Subcutaneous abdominal adipose tissue (tissue), 5 donors: ENCODE data around the gene SOHLH2.
A peak's percentile ranks its signal among the peaks of the same experiment; 100 is the strongest.

Experiments
- H3K27ac ChIP-seq: one replicate; pipeline ENCODE4 v1.7.0; 2013; ENCODE audit warnings: low read depth, mild to moderate bottlenecking, inconsistent platforms, low read length, moderate library complexity
- H3K27me3 ChIP-seq, 5 donors: one replicate each; pipeline ENCODE4 v1.7.0; 2013; ENCODE audit warnings: low read length in 5 of 5, inconsistent platforms in 1 of 5; ENCODE audit not compliant: control insufficient read depth in 5 of 5, insufficient read depth in 4 of 5
- H3K36me3 ChIP-seq, 5 donors: one replicate each; pipeline ENCODE4 v1.7.0; 2013; ENCODE audit warnings: low read length in 5 of 5; ENCODE audit not compliant: control insufficient read depth in 5 of 5, insufficient read depth in 5 of 5
- H3K4me1 ChIP-seq, 5 donors: one replicate each; pipeline ENCODE4 v1.7.0; 2013; ENCODE audit warnings: low read length in 5 of 5, mild to moderate bottlenecking in 3 of 5, moderate library complexity in 1 of 5; ENCODE audit not compliant: control insufficient read depth in 5 of 5, insufficient read depth in 5 of 5
- H3K4me3 ChIP-seq, 5 donors: one replicate each; pipeline ENCODE4 v1.7.0; 2013; ENCODE audit warnings: low read length in 5 of 5, low read depth in 1 of 5
- H3K9ac ChIP-seq, 5 donors: one replicate each; pipeline ENCODE4 v1.7.0; 2013; ENCODE audit warnings: low read length in 5 of 5, mild to moderate bottlenecking in 4 of 5, moderate library complexity in 3 of 5
- H3K9me3 ChIP-seq, 5 donors: one replicate each; pipeline ENCODE4 v1.7.0; 2013; ENCODE audit warnings: low read length in 5 of 5; ENCODE audit not compliant: control insufficient read depth in 5 of 5
- donor health status: healthy.
- donor health status: healthy.
- donor health status: healthy.
- donor health status: healthy.
- donor health status: healthy.

Gene SOHLH2

DNA sequence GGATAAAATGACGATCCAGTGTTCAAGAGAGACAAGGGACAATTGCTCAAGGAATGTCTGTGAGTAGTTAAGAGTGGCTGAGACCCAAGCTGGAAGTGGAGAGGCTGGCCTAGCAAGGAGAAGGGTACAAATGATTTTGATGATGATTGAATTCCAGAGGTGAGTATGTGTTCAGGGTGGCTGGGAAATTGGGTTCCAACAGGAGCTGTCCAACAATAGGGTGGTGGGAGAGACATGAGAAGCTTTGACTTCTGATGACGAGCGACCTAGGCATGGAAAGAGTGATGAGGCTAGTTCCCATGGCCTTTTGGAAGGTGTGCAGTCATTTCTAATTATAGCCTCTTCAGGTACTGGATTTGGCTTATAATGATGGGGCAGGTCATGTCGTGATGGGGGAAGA, 54.1 kb downstream of the SOHLH2 start:
- Histone ChIP-seq H3K4me1 (peaks cover 0 to 10% (median 4%) of the 10 kb centered on the region in 5 donors), H3K27me3 (no peaks in the 10 kb centered on the region), H3K4me3 (no peak overlapping the region), H3K27ac (no peak overlapping the region), H3K9me3 (no peaks in the 10 kb centered on the region), H3K9ac (no peak overlapping the region), H3K36me3 (no peaks in the 10 kb centered on the region)

DNA sequence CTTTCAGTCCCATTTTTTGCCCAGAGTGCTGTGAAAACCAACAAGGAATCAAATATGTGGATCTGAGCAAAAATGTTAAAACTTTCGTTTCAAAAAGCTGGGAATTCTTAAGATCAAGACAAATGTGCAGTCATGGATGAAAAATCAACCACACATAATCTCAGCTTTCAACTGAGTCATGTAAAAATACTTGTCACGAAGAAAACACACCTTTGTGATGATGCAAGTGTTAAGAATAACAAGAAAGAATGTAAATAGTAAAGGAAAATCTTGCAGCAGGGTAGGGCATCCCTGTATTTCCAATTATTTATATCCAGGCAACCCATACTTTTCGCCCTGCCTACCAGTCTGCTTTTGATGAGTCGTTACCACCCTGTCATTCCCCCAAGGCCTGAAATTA, 55.7 kb downstream of the SOHLH2 start:
- Histone ChIP-seq H3K9ac (no peak overlapping the region), H3K36me3 (no peaks in the 10 kb centered on the region), H3K4me3 (no peak overlapping the region), H3K27ac (no peak overlapping the region), H3K9me3 (no peaks in the 10 kb centered on the region), H3K4me1 (peaks cover 0 to 8% (median 2%) of the 10 kb centered on the region in 5 donors), H3K27me3 (peaks cover 0 to 3% (median 0%) of the 10 kb centered on the region in 5 donors)

DNA sequence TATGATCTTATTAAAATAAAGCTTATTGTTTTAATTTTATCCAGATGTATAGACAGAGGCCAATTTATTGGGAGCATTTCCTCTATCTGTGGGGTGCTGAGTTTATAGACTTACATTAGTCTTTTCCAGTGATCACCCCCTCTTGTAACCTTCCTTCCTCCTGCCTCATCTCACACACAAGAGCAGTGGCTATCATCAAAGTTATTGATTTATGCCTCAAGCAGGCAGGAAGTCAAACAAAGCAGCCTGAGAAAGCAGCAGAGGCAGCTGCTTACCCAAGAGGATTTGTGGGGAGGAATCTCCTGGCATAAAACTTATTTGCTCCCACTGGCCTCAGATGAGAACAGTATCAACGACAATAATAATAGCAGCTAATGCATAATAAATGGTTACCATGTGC, 56.9 kb downstream of the SOHLH2 start:
- Histone ChIP-seq H3K36me3 (no peaks in the 10 kb centered on the region), H3K9me3 (no peaks in the 10 kb centered on the region), H3K4me3 (no peak overlapping the region), H3K27ac (no peak overlapping the region), H3K9ac (no peak overlapping the region), H3K4me1 (peaks cover 0 to 7% (median 2%) of the 10 kb centered on the region in 5 donors), H3K27me3 (peaks cover 0 to 3% (median 0%) of the 10 kb centered on the region in 5 donors)

- Histone ChIP-seq H3K27me3 (peaks cover 0 to 3% (median 0%) of the 10 kb centered on the region in 5 donors), H3K36me3 (no peaks in the 10 kb centered on the region), H3K4me1 (peaks cover 0 to 7% (median 2%) of the 10 kb centered on the region in 5 donors), H3K4me3 (peak overlapping the region in 1 of 5 donors; percentile 6), H3K27ac (no peak overlapping the region), H3K9ac (no peak overlapping the region), H3K9me3 (no peaks in the 10 kb centered on the region)
These were observed 59.6 kb downstream of the SOHLH2 start for GRCh38 chr13:36154567-36155291.

DNA sequence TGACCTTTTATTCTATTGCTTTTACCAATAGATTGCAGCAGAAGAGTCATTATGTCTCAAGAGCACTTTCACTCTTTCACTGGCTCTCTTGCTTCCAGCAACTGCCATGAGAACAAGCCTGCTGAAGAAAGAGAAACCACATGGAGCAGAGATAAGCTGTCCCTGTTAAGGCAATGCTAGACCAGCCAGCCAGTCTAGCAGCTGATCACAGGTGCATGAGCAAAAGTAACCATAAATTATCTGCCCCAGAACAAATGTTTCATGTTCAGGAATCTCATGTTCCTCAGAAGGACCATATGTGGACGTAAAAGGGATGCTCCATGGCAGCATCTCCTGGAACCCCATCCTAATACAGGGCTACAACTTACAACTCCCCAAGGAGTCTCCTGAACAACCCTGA, 62.8 kb downstream of the SOHLH2 start:
- no peaks in the 10 kb centered on the region for H3K9me3 ChIP-seq
- H3K4me3 ChIP-seq = no peak overlapping the region
- H3K27ac ChIP-seq = no peak overlapping the region
- H3K9ac ChIP-seq = no peak overlapping the region
- H3K27me3 ChIP-seq = peaks cover 0 to 3% (median 0%) of the 10 kb centered on the region in 5 donors
- H3K36me3 ChIP-seq = no peaks in the 10 kb centered on the region
- peaks cover 0 to 3% (median 0%) of the 10 kb centered on the region in 5 donors for H3K4me1 ChIP-seq

GRCh38 chr13:36148446-36148845, 65.9 kb downstream of the SOHLH2 start:
- H3K4me3 ChIP-seq = no peak overlapping the region
- no peaks in the 10 kb centered on the region for H3K4me1 ChIP-seq
- no peaks in the 10 kb centered on the region for H3K27me3 ChIP-seq
- no peak overlapping the region for H3K9ac ChIP-seq
- H3K27ac ChIP-seq = no peak overlapping the region
- no peaks in the 10 kb centered on the region for H3K36me3 ChIP-seq
- peaks cover 0 to 3% (median 0%) of the 10 kb centered on the region in 5 donors for H3K9me3 ChIP-seq

- Histone ChIP-seq H3K27ac (no peak overlapping the region), H3K27me3 (no peaks in the 10 kb centered on the region), H3K9ac (no peak overlapping the region), H3K36me3 (no peaks in the 10 kb centered on the region), H3K4me1 (no peaks in the 10 kb centered on the region), H3K9me3 (peaks cover 0 to 3% (median 0%) of the 10 kb centered on the region in 5 donors), H3K4me3 (no peak overlapping the region)
These were observed 67.0 kb downstream of the SOHLH2 start for GRCh38 chr13:36147330-36147729.

- H3K9ac ChIP-seq = no peak overlapping the region
- H3K27ac ChIP-seq = no peak overlapping the region
- H3K36me3 ChIP-seq = no peaks in the 10 kb centered on the region
- no peaks in the 10 kb centered on the region for H3K27me3 ChIP-seq
- no peak overlapping the region for H3K4me3 ChIP-seq
- peaks cover 0 to 3% (median 0%) of the 10 kb centered on the region in 5 donors for H3K9me3 ChIP-seq
- H3K4me1 ChIP-seq = no peaks in the 10 kb centered on the region
These were observed 67.7 kb downstream of the SOHLH2 start for GRCh38 chr13:36146511-36147269.

DNA sequence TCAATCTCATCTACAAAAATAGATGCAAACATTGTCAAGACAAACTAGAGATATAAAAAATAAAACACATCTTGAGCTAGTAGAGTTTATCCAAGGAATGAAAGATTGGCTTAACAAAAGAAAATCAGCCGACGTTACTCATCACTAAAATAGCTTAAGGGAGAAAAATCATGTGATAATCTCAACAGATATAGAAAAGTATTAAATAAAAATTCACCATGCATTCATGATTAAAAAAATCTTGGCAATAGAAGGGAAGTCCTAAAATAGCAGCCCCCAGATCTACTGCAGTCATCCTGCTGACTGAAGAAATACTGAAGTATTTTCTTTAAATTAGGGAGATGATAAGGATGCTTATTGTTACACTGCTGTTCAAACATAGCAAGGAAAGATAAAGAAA, 70.6 kb downstream of the SOHLH2 start:
- Histone ChIP-seq H3K27ac (no peak overlapping the region), H3K9me3 (peaks cover 0 to 3% (median 0%) of the 10 kb centered on the region in 5 donors), H3K36me3 (no peaks in the 10 kb centered on the region), H3K4me3 (no peak overlapping the region), H3K27me3 (no peaks in the 10 kb centered on the region), H3K9ac (no peak overlapping the region), H3K4me1 (no peaks in the 10 kb centered on the region)

DNA sequence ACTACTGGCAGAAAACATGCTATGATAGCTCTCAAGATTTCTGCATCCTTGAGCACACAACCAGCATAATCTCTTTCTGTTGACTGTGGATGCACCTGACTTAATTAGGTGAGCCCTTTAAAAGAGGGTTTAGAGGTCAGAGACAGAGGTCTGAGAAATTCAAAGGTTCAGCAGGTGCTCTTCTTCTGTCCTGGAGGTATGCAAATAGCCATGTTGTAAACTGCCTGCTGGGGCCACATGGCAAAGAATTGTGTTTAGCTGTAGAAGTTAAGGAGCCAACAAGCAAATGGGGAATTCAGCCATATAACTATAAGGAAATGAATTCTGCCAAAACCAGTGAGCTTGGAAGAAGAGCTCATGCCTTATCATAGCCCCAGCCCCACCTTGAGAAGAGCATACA, 71.6 kb downstream of the SOHLH2 start:
- H3K27me3 ChIP-seq = no peaks in the 10 kb centered on the region
- H3K4me3 ChIP-seq = no peak overlapping the region
- H3K36me3 ChIP-seq = no peaks in the 10 kb centered on the region
- no peak overlapping the region for H3K27ac ChIP-seq
- H3K4me1 ChIP-seq = no peaks in the 10 kb centered on the region
- peaks cover 0 to 3% (median 0%) of the 10 kb centered on the region in 5 donors for H3K9me3 ChIP-seq
- H3K9ac ChIP-seq = no peak overlapping the region
